GM23338 (cell line): Measurements from ENCODE around the gene NT5DC2.

ENCODE experiments used
- CTCF ChIP-seq, 2 experiments: fragments of 200-600 bp in 1 of 2; sonication (generic) in 1 of 2; conservative IDR thresholded peaks; 2 replicates each; pipeline versions ENCODE4 v1.5.1 to v1.6.1; 2016 to 2017; ENCODE audit warnings: antibody characterized with exemption in 2 of 2, low read depth in 2 of 2, mild to moderate bottlenecking in 2 of 2, moderate library complexity in 1 of 2
- EZH2phosphoT487 ChIP-seq: fragments of 200-600 bp; sonication (generic); IDR thresholded peaks from one replicate; pipeline ENCODE4 v1.8.1; 2018; ENCODE audit warnings: antibody characterized with exemption; ENCODE audit not compliant: unreplicated experiment
- POLR2AphosphoS5 ChIP-seq: IDR thresholded peaks from 2 replicates; pipeline ENCODE4 v1.6.1; 2016; ENCODE audit warnings: antibody characterized with exemption, low read depth

- TF ChIP-seq CTCF (conservative IDR thresholded peaks at IDR 0.05; ENCODE audit: low read depth in 2 of 2) = no peak
- no peak for TF ChIP-seq EZH2phosphoT487
- TF ChIP-seq POLR2AphosphoS5 = no peak
Measured at GRCh38 chr3:52479037-52479876, 54.4 kb downstream of the NT5DC2 start.
